HL-60/S4 (cell line): ENCODE data around the gene CNTNAP1.

ENCODE experiments used
- in situ Hi-C: fragments of 300-500 bp; cut with MboI; formaldehyde crosslinking; loops from 2 replicates; pipeline ENCODE4 v1.14.3; 2022; ENCODE audit warnings: low sequenced_read_pairs

CNTNAP1 gene

DNA sequence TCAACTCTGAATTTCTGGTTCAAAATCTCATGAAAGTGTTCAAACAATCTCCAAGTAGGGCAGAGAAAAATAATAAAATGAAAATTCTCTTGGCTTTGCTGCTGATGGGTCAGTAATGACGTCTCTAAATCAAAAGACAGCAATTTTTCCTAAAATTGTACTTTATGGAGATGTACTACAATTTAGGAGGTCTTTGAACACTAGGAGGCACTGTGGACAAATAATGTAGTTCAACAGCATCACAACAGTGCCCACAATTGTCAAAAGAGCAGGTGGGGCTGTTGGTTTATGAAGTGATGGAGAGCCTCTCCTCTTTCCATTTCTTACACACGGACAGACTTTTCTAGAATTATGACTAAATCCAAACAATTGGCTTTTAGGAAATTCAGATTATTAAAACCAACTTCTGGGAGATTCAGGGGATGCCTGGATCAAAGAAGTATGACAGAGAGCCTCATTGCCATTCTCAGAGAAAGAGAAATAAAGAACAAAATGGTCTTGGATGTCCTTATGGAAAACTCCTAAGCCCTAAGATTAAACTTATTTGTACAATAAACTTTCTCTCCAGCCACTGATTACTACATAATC is 38.8 kb downstream of the CNTNAP1 start:
- in situ Hi-C loops, result no loop called here

DNA sequence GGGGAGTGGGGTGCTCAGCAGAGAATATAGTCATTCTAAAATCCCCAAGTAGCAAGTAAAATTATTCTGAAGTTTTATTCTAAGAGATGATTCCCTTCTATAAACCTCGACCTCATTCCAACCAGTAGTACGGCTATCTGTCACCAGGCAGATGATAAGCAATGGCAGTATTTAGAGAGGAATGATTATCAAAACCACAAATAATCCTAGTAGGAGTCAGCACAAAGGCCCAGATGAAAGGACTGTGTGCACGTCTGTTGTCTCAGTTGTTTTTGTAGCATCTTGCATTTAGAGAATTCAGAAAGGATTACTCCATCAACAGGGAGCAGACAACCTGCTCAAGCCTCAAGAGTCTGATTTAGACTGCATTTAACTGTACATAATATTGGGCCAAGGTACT is 41.3 kb downstream of the CNTNAP1 start:
- in situ Hi-C loops, result no loop called here

DNA sequence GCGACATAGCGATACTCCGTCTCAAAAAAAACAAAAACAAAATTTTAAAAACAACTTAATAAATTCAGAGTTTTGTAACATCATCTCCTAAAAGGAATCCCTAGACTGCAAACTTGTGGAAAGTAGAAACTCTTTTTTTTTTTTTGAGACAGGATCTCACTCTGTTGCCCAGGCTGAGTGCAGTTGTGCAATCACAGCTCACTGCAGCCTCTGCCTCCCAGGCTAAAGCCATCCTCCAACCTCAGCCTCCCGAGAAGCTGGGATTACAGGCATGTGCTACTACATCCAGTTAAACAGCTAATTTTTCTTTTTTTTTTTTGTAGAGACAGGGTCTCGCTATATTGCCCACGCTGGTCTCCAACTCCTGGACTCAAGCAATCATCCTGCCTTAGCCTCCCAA is 42.8 kb downstream of the CNTNAP1 start:
- in situ Hi-C loops, result loop anchor here (25.0 kb wide), 1 partner anchor 212 kb away; no protein-coding TSS in a partner anchor

DNA sequence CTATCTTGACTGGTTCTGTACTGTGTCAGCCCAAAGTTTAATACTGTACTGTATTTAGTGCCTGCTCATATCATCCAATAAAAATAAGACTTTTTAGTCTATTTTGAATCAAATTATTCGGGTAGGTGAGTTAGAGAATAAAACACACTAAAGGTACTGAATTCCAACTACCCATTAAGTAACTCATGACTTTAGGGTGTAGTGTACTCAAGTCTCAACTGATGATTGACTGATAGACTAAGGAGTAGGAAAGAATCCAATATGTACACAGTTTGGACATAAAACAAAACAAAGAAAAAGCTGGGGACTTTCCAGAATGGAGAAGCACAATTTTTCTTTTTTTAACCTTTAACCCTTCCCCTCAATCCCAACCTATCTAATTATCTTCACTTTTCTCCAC is 58.4 kb downstream of the CNTNAP1 start:
- in situ Hi-C loops, result loop anchor here (25.0 kb wide), 1 partner anchor 197 kb away; no protein-coding TSS in a partner anchor

DNA sequence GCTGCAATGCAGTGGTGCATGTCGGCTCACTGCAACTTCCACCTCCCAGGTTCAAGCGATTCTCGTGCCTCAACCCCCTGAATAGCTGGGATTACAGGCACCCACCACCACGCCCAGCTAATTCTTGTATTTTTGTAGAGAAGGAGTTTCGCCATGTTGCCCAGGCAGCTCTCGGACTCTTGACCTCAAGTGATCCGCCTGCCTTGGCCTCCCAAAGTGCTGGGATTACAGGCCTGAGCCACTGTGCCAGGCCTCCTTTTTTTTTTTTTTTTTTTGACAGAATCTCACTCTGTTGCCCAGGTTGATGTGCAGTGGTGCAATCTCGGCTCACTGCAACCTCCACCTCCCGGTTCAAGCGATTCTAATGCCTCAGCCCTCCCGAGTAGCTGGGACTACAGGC is 60.6 kb downstream of the CNTNAP1 start:
- in situ Hi-C loops, result loop anchor here (25.0 kb wide), 1 partner anchor 194 kb away; no protein-coding TSS in a partner anchor

DNA sequence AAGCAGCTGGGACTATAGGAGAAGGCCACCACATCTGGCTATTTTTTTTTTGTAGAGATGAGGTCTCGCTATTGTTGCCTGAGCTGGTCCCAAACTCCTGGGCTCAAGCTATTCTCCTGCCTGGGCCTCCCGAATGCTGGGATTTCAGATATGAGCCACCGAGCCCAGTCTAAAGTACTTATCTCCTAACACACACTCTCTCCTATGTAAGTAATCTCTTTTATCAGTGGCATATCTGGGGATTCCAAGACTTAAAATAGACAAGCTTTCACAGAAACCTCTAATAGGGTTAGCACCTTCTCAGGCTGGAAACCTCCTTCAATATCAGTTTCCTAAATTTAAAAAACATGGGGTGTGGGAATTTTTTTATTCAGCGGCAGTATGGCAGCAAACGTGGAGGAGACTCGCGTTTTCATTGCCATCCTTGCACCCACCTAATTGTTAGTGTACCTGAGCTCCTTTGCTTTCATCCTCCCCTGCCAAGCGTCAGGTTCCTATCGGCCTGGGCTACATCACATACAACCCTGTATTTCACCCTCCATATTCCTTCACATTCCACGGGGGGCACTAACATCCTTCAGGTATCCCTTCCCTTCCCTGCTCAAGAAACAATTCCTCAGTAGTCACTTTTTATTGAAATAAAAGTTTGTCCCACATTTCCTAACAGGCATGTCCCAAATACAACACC is 61.4 kb downstream of the CNTNAP1 start:
- in situ Hi-C loops, result loop anchor here (25.0 kb wide), 1 partner anchor 194 kb away; no protein-coding TSS in a partner anchor

DNA sequence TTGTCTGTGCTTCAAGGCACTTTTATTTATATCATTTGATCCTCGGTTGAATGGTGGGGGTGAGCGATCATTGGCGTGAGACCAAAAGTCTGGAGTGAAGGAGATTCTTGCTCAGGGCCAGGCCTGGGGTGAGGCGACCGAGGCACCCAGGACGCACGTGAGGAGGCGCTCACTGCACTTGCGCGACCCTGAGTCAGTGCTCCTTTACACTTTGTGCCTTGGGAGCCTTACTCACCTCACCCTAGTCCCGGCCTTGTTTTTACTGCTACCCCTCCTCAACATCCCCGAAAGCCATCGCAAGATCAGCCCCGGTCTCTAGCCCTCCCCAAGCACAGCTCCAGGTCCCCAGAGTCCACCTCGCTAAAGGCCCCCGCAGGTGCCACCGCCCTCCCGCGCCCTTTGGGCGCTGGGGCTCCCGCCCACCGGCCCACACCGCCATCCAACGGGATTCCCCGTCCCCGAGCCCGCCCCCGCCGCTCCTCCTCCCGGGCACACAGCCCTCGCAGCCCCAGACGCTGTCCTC is 62.0 kb downstream of the CNTNAP1 start:
- in situ Hi-C loops, result loop anchor here (25.0 kb wide), 1 partner anchor 193 kb away; no protein-coding TSS in a partner anchor

DNA sequence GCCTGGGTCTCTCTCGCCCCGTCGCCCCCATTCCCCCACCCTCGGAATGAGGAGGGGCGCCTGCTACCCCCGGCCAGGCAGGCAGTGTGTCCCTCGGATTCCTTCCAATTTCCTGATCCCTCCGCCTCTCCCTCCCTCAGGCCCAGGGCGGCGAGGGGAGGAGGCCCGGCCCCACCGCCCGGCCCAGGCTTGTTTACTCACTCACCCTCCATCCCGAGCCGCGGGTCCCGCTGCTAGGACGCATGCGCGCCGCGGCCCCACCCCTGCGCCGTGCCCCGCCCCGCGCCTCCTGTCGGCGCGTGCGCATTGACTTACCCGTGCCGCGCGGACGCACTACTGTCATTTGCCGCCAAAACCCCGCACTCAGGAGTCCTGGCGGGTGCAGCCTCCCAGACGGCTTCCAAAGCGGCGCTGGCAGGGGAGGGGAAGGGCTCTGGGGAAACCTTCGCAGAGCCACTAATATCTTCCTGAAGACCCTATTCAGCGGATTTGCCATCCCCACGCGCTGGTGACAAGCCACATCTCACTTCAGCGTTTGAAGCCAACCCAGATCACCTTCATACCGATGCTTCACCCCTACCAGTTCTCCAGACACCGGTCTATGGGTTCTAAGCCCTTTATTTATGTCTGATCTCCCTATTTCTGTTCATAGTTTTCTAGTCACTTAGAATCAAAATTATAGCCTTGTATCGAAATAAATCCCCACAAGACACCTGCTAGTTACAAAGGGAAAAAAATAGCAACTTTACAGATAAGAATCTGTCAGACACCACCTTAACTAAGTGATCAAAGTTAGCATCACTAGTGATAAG is 62.7 kb downstream of the CNTNAP1 start, which contains the start of gene EZH1:
Gene EZH1 (minus strand): TSS at position 235 of the 812 bp plus-strand sequence. CDS start 16,099 bp downstream, outside the sequence.
- in situ Hi-C loops, result loop anchor here (25.0 kb wide), 1 partner anchor 192 kb away; no protein-coding TSS in a partner anchor

DNA sequence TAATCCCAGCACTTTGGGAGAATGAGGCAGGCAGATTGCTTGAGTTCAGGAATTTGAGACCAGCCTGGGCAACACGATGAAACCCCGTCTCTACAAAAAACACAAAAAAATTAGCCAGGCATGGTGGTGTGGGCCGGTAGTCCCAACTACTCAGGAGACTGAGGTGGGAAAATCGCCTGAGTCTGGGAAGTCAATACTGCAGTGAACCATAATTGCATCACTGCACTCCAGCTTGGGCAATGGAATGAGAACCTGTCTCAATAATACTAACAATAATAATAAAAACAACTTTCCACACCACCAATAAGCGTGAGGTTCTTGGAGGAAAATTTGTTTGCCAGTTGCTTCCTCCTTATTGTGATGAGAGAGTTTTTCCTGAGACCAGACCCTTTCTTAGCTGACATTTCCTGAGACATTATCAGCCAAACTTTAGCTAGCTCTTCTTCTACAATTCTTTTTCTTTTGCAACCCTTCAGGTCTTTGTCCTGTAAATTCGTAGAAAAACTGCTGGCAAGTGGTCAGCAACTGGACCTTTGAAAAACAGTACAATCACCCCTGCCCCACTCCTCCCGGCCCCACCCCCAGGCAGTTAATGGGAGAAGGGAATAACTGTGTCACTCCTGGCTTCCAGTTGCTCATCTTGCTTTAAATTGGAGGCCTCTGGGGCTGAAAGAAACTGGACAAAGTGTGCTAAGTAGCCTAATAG is 66.0 kb downstream of the CNTNAP1 start:
- in situ Hi-C loops, result loop anchor here (25.0 kb wide), 1 partner anchor 189 kb away; no protein-coding TSS in a partner anchor

DNA sequence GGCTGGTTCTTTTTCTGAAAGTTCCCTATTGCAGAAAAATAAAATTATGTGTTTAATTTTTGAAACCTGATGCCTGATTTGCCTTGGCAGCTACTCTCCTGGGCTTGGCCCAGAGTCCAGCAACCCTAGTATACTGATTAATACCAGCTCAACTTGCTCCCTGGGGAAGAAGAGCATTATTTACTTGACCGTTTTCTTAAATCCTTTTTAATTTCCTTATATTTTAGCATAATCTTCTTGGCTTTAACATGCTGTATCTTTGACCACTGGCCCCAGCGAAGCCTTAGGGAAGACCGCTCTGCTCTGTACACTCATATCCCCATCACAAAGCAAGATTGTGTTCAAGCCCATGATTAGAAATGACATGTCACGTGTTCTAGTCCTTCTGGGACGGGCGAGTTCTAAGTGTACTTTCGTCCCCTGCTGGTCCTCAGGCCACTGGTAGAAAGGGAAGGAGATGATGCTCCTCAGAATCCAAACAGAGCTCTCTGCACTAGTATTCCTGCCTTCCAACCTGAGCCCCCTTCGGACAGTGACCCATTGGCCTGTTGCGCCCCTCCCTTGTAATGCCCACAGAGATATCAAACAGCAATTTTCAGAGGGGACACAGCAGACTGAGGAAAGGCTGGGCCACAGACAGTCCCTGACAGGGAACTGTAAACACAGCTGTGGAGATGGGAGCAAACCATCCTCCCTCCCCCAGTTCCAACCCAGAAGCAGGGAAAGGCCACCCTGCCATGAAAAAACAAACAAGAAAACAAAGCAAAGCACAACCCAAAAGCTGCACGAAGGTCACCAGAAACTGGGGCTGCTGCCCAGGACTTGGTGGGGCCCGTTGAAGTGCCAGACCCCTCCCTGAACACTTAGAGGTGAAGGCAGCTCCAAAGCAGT is 66.8 kb downstream of the CNTNAP1 start:
- in situ Hi-C loops, result loop anchor here (25.0 kb wide), 1 partner anchor 188 kb away; no protein-coding TSS in a partner anchor
